Activated CD4-positive, alpha-beta T cell treated with anti-CD3 and anti-CD28 coated beads, Interleukin-2, amount 50 U/mL, for 4 hours (primary cell): Measurements from ENCODE around the gene CAPZA1.

ENCODE experiments used
- DNase-seq, 2 experiments: peaks; one replicate each; pipeline ENCODE4 v3.0.0-alpha.2; 2020

CAPZA1 gene

GRCh38 chr1:112717263-112717873, 97.7 kb downstream of the CAPZA1 start:
- no peak for DNase-seq

- DNase-seq, result peak; percentile 65
Measured at GRCh38 chr1:112718691-112719418, 99.2 kb downstream of the CAPZA1 start.

DNA sequence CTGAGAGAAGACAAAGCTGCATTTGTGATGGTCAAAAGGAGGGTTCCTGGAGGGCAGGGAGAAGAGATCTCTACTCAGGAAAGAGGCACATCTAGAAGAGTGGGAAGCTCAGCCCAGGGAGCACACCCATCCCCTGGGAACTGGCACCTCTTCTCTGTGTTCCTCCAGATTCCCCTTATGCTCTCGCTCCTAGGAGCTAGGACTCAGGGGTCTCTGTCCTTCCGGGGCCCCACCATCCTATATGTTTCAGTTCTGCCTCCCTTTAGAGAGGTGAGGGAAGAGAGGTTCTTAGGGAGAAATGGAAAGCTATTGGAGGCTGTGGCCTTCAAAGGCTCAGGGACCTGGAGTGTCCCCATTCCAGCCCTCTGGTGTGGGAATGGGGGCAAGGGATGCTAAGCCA, 100.1 kb downstream of the CAPZA1 start:
- DNase-seq, result no peak

GRCh38 chr1:112720800-112721199, 101.2 kb downstream of the CAPZA1 start:
- no peak for DNase-seq
